HG03575 (cell line): ENCODE measurements around the gene CASP4.
"Not testable (repeated sequence)": the region's sequence is repeated elsewhere in the genome, so short reads cannot be mapped to it uniquely, and the experiment has no call there.

ENCODE experiments used
- ATAC-seq: cut with Tn5 transposase; IDR thresholded peaks from one replicate; pipeline ENCODE4 v1.9.1; 2021; ENCODE audit not compliant: unreplicated experiment, insufficient number of reproducible peaks, low FRiP score; ENCODE audit errors: extremely low read depth

CASP4 gene

DNA sequence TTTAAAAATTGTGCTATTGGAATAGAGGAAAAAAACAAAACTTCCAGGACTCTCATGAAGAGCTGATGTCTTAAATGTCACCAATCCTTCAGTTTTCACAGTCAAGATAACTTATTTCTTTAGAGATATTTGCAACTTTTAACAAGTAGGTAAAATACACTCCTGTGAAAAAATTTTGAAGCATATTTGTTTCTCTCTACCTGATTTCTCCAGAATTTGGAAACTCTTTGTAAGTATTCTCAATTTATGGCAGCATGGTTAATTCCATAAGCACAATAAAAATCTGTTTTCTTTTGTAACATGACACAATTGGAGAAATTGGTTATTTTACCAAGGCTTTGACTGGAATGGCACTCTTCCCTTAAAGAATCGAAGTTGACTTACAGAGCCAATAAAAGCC, 4.1 kb downstream of the CASP4 start:
- no peak for ATAC-seq

GRCh38 chr11:104962852-104963251, 5.5 kb downstream of the CASP4 start:
- no peak for ATAC-seq

DNA sequence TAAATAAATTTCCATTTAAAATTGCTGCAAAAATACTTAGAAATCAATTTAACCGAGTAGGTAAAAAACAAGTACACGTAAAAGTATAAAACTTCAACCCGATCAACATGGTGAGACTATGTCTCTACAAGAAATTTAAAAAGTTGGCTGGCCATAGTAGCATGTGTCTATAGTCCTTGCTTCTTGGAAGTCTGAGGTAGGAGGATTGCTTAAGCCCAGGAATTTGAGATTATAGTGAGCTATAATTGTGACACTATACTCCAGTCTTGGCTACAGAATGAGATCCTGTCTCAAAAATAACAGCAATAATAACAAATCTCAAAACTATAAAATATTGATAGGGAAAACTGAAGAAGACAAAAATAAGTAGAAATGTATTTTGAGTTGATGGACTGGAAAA, 11.1 kb downstream of the CASP4 start:
- ATAC-seq, result no peak

- no peak for ATAC-seq
Measured at GRCh38 chr11:104956528-104956927, 11.8 kb downstream of the CASP4 start.

- peak; percentile 72 for ATAC-seq
Measured at GRCh38 chr11:104946907-104947306, 21.5 kb downstream of the CASP4 start.

DNA sequence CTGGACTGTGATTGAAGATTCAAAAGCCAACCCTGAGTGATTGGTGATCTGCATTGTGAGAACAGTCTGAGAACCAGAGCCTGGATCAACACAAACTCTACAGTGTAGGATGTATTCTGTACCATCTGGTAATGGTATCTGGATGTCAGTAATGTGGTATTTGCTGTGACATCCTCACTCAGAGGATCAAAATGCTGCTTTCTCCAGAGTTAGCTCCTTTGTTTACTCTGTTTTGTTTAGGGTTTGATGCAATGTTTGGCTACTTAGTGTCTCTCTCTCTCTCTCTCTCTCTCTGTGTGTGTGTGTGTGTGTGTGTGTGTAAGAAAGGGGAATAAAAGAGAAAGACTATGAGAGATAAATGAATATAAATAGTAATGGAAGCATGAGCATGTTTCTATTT, 24.3 kb downstream of the CASP4 start:
- ATAC-seq, result no peak

DNA sequence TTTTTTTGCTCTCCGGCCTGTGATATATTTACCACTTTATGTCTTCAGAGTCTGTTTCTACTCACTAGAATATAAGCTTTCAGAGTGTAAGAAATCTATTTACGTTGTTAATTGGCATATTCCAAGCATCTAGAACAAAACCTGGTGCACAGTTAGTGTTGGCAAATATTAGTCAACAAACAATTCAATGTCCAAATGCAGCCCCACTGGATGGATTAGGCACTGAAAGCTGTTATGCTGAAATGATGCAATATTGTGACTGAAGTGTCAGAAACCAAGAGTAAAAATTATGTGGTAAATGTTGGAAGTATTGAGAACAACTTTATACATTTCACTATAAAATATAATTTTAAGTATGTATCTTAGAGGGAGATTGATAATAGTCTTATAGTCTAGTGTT, 24.8 kb downstream of the CASP4 start:
- no peak for ATAC-seq

GRCh38 chr11:104934594-104934993, 33.8 kb downstream of the CASP4 start:
- ATAC-seq, result no peak

DNA sequence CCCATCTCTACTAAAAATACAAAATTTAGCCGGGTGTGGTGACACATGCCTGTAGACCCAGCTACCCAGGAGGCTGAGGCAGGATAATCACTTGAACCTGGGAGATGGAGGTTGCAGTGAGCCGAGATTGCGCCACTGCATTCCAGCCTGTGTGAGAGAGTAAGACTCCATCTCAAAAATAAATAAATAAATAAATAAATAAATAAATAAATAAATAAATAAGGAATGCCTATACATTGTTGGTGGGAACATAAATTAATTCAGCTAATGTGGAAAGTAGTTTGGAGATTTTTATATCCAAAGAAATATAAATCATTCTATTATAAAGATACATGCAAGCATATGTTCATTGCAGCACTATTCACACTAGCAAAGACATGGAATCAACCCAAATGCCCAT, 34.3 kb downstream of the CASP4 start:
- ATAC-seq, result not testable (repeated sequence)

DNA sequence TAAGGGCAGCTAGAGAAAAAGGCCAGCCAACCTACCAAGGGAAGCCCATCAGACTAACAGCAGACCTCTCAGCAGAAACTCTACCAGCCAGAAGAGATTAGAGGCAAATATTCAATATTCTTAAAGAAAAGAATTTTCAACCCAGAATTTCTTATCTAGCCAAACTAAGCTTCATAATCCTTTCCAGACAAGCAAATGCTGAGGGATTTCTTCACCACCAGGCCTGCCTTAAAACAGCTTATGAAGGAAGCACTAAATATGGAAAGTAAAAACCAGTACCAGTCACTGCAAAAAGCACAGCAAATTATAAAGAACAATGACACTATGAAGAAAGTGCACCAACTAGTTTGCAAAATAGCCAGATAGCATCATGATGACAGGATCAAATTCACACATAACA, 39.6 kb downstream of the CASP4 start:
- no peak for ATAC-seq

- ATAC-seq, result no peak
Measured at GRCh38 chr11:104926771-104927611, 41.4 kb downstream of the CASP4 start.

DNA sequence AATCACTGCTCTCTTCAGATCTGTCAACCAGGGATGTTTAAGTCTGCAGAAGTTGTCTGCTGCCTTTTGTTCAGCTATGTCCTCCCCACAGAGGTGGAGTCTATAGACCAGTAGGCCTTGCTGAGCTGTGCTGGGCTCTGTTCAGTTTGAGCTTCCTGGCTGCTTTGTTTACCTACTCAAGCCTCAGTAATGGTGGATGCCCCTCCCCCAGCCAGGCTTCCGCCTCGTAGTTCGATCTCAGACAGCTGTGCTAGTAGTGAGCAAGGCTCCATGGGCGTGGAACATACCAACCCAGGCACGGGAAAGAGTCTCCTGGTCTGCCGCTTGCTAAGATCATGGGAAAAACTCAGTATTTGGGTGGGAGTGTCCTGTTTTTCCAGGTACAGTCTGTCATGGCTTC, 42.5 kb downstream of the CASP4 start:
- ATAC-seq, result no peak

- ATAC-seq, result no peak
Measured at GRCh38 chr11:104918113-104918824, 50.1 kb downstream of the CASP4 start.

- ATAC-seq, result no peak
Measured at GRCh38 chr11:104917271-104918112, 50.9 kb downstream of the CASP4 start.

GRCh38 chr11:104916442-104916841, 51.9 kb downstream of the CASP4 start:
- ATAC-seq, result no peak

- no peak for ATAC-seq
Measured at GRCh38 chr11:104912102-104912501, 56.3 kb downstream of the CASP4 start.

GRCh38 chr11:104908186-104908531, 60.2 kb downstream of the CASP4 start:
- ATAC-seq, result no peak

- peak; percentile 87 for ATAC-seq
Measured at GRCh38 chr11:104907521-104908185, 60.7 kb downstream of the CASP4 start.

GRCh38 chr11:104905271-104905670, 63.1 kb downstream of the CASP4 start:
- no peak for ATAC-seq
